ENCODE measurements around the gene OBSL1.

GRCh38 chr2:219553168-219553417 lies 18.2 kb downstream of the OBSL1 start:
- TF ChIP-seq POLR2A (IDR thresholded peaks at IDR 0.05), result no peak
- TF ChIP-seq, protein P1, sequence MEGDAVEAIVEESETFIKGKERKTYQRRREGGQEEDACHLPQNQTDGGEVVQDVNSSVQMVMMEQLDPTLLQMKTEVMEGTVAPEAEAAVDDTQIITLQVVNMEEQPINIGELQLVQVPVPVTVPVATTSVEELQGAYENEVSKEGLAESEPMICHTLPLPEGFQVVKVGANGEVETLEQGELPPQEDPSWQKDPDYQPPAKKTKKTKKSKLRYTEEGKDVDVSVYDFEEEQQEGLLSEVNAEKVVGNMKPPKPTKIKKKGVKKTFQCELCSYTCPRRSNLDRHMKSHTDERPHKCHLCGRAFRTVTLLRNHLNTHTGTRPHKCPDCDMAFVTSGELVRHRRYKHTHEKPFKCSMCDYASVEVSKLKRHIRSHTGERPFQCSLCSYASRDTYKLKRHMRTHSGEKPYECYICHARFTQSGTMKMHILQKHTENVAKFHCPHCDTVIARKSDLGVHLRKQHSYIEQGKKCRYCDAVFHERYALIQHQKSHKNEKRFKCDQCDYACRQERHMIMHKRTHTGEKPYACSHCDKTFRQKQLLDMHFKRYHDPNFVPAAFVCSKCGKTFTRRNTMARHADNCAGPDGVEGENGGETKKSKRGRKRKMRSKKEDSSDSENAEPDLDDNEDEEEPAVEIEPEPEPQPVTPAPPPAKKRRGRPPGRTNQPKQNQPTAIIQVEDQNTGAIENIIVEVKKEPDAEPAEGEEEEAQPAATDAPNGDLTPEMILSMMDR (IDR thresholded peaks at IDR 0.05), result no peak
